DMS153 (cell line): ENCODE results near the gene SOX9.
"Not testable (repeated sequence)": the region's sequence is repeated elsewhere in the genome, so short reads cannot be mapped to it uniquely, and the experiment has no call there.

Source experiments
- DNase-seq: peaks from one replicate; lab custom pipeline; 2025; lab: John Stamatoyannopoulos, UW

Gene SOX9

GRCh38 chr17:72111336-72111923 lies 9.4 kb upstream of the SOX9 start:
- DNase-seq = peak; percentile 33

- not testable (repeated sequence) for DNase-seq
Observed at GRCh38 chr17:72111926-72112325, 8.9 kb upstream of the SOX9 start.

DNA sequence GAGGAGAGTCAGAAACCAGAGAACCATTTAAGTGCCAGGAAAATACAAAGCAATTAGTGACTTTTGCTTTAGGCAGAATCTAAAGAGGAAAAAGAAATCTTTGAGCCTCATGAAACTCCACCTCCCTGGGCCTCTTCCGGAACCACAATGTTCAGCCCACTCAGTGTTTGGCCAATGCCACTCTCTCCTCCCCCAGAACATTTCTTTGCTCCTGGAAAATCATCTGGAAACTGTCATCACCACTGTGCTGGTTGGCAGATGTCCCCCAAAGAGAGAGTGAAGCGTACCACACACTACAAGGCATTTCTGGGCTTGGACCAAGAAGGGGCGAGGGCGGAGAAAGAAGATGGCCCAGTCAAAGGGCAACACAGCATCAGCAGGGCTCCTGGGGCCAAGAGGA lies 7.1 kb upstream of the SOX9 start:
- no peak for DNase-seq

- DNase-seq = no peak
Observed at GRCh38 chr17:72115781-72116525, 4.9 kb upstream of the SOX9 start.

DNA sequence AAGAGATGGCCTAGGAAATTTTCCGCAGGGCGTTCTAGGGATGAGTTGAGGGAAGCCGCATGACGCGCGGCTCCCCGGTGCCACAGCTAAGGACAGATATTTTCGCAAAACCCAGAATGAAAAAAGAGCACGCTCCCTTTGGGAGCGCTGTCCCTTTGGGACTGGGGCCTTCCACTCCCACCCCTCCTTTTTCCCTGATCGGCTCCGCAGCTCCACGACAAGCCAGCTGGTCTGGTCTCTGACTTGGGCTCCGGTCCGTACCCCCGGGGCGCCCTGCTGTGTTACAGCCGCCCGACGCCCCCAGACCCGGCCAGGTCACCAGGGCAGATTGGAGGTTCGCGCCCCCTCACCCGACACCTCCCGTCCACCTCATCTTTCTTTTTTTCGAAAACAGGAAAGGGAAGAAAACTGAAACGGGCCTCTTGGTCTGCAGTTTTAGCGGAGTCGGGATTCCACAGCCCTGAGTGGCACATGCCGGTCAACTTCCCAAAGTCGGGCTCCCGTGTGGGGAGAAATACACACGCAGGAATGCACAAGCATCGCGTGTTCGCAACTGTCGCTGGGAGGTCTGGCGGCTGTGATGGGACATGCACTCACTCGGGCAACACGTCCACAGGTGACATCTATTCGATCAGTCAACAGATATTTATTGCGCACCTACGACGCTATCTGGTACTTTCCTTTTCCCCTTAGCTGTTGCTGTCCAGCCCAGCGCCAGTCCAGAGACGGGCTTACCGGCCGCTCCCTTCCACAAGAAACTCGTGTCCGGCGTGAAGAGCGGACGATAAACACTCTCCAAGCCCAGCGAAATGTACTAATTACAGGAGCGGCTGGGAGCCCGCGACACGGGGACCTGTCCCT lies 3.9 kb upstream of the SOX9 start:
- no peak for DNase-seq

DNA sequence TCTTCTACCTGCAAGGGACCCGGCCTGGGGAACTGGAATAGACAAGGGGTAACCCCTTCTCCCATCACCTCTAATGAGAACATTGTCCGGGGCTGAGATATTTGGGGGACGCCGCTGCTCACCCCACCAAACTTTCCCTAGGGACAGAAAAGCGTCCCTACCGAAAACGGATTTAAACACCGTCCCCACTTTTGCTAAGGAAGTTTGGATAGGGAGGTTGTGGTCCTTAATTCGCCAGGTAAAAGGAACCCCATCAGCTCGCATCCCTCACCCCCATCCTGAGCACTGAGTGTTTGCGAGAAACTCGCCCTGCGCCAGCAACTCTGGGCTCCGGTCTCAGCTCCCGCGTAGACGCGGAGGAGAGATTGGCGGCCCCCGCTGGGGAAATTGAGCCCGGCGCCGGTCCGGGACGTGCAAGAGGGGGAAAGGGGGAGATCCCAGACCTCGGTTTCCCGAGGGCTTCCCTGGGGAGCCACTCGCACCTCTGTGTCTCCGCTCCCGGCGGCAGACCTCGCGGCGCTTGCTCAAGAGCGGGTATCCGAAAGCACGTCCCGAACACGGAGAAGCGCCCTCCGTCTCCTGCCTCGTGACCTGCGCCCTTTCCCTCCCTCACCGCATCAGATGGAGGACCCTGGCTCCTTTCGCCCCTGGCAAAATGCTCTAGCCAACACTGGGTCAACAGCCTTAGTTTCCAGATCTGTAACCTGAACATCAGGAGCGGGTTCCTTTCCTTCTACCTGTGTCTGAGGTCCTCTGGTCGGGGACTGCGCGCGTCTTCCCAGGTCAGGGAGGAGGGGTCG lies 3.1 kb upstream of the SOX9 start:
- DNase-seq = no peak

DNA sequence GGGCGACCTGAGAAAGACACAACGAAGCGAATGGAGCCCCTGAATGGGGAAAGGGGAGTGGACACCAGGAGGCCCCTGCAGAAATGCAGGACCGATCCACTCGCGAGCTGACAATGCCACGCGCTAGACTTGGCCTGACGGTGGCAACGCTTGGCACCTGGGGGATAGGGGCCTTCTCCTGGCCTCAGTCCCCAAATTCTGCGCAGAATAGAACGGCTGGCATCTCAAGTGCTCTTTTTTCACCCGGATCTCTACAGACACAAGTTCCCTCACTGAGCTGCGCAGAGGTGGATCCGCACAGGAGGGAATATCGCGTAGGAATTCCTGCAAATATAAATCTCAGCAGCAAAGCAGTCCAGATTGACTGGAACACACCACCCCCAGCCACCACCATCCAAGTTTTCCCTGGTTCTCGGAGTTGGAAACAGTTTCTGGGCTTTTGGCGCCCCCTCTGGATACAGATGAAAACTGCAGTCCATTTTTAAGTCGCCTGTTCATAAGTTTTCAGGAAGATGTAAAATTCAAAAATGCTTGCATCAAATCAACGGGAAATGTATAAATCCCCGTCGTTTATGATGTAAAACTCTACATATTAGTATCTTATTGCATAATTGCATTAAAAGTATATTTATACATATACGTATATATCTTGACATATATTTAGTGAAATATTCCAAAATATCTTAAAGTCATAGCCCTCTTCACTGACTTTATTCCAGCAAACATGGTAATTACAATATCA lies 2.3 kb upstream of the SOX9 start:
- peak; percentile 38 for DNase-seq

- no peak for DNase-seq
Observed at GRCh38 chr17:72119077-72119872, 1.5 kb upstream of the SOX9 start.

DNA sequence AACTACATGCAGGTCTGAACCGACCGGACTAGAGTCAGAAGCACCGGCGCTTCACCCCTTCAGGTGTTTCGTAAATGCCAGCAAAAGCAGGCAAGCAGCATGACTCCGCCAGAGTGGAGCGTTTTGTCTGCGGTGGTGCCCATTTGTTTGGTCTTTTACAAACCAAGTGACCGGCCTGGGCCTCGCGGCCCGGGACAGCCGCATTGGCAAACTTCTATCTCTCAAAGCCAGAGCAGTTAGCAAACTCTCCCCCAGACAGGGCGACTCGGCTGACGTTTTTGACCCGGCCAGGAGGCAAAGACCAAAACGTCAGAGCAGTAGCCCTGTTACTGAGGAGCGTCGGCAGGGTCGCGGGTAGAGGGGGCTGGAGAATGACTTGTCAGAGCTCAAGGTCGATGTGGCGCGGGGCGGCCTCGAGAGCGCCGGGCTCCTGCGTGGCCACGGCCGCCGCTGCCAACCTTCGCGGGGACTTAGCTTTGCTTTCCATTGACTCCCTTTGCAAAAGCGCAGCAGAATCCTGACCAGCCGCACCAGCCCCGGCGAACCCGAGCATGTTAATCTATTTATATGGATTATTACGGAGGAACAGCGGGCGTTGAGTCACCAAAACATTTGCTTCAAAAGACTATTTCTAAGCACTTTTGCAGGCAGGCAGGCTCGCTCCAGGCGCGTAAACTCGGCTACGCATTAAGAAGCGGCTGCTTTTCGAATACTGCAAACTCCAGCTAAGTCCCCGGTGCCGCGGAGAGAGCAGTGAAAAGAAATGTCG lies 763 bp upstream of the SOX9 start:
- peak; percentile 58 for DNase-seq

- no peak for DNase-seq
Observed at GRCh38 chr17:72121164-72122009, 567 bp downstream of the SOX9 start.

DNA sequence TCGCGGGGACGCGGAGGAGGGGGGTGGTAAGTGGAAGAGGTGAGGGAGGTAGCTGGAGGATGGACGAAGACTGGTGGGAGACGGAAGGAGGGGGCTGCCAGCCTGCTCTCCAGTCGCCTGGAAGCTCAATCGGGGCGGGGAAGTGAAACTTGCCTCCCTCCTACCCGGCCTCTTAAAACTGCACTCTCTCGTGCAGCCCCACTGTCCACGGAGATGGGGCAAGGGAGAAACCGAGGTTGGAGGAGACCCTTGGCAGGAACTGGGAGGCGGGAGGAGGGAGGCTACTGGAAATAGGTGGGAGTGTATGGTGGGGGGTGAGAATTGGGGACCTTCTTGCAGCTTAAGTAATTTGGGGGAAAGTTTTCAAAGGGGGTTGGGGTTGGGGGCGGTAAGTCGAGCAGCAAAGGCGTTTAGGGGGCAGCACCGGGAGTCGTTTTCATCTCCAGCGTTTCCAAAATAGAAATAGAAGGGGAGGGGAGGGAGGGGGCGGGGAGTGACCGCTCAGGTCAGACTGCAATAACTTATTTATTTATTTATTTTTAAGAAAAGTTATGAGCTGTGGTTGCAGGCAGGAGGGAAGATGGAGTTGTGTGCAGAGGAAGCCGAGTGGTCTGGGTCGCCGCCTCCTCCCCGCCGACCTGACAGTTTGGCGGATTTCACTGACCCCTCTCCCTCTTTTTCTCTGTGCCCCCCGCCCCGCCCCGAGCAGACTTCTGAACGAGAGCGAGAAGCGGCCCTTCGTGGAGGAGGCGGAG lies 1.4 kb downstream of the SOX9 start:
- DNase-seq = no peak

- DNase-seq = no peak
Observed at GRCh38 chr17:72122765-72123529, 2.1 kb downstream of the SOX9 start.

GRCh38 chr17:72123530-72124437 lies 3.0 kb downstream of the SOX9 start:
- no peak for DNase-seq

GRCh38 chr17:72124438-72124775 lies 3.6 kb downstream of the SOX9 start:
- DNase-seq = no peak

GRCh38 chr17:72125226-72125651 lies 4.4 kb downstream of the SOX9 start:
- no peak for DNase-seq

DNA sequence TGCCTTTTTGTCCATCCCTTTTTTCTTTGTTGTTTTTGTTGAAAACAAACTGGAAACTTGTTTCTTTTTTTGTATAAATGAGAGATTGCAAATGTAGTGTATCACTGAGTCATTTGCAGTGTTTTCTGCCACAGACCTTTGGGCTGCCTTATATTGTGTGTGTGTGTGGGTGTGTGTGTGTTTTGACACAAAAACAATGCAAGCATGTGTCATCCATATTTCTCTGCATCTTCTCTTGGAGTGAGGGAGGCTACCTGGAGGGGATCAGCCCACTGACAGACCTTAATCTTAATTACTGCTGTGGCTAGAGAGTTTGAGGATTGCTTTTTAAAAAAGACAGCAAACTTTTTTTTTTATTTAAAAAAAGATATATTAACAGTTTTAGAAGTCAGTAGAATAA lies 4.9 kb downstream of the SOX9 start:
- DNase-seq = no peak
